Tongue (tissue), 2 donors: ENCODE data around the gene CRIP2. TPM values are rescaled to one million over a fixed set of nuclear protein-coding genes. Genes with fewer than 3 reads are reported as not detected.

Experiments used
- DNase-seq: peaks from one replicate; pipeline ENCODE4 v3.0.0-alpha.2; 2015
- total RNA-seq: library from RNA; depleted of rRNA; stranded (reverse); fragments of >200 nt; gene quantifications from one replicate; pipeline ENCODE4 v1.2.3, GENCODE V29; 2014

Gene CRIP2
- total RNA-seq, 1 donor from 2014 or later: 202 TPM

DNA sequence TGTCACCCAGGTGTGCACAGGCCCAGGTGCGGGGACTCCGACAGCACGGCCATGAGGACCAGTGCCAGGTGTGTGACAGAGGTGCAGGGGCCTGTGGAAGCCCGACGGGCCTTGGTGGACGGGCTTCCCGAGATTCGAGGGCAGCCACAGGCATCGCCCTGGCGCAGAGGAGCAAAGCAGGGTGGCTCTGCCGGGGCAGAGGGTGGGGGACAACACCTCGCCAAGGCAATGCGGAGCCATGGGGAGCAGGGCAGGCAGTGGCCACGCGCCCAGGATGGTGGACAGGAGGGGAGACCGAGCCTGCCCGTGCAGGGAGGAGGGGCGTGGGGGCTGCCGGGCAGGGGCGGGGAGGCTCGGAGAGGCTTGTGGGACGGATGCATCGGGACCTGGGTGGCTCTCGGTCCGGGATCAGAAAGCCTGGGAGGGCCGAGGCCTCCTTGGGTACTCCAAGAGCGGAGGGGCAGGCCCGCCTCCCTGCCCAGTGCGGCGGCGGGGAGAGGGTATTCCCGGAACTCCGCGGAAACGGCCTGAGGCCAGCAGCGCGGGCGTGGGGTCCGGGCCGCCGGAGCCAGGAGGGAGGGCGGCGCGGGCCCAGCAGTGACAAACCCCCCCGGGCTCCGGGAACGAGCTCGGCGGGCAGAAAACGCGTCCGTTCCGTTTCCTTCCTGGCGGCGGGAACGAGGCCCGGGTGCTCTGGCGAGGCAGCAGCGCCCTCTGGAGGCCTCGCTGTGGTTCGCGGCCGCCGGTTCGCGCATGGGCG, 53.4 kb downstream of the CRIP2 start:
- DNase-seq: peak; percentile 88

DNA sequence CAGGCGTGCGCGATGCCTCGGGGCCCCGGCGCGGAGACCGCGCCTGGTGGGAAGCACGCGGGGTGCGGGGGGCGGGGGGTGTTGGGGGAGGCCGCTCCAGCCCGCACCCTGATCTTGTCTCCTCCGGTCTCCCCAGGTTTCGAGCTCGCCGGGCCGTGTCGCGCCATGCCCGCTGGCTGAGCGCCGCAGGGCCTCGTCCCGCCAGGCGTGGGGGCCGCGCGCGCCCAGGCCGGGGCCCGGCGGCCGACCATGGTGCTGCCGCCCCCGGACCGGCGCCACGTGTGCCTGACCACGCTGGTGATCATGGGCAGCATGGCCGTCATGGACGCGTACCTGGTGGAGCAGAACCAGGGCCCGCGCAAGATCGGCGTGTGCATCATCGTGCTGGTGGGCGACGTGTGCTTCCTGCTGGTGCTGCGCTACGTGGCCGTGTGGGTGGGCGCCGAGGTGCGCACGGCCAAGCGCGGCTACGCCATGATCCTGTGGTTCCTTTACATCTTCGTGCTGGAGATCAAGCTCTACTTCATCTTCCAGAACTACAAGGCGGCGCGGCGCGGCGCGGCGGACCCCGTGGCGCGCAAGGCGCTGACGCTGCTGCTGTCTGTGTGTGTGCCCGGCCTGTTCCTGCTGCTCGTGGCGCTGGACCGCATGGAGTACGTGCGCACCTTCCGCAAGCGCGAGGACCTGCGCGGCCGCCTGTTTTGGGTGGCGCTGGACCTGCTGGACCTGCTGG, 54.1 kb downstream of the CRIP2 start:
- DNase-seq: no peak

DNA sequence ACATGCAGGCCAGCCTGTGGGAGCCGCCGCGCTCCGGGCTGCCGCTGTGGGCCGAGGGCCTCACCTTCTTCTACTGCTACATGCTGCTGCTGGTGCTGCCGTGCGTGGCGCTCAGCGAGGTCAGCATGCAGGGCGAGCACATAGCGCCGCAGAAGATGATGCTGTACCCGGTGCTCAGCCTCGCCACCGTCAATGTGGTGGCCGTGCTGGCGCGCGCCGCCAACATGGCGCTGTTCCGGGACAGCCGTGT, 54.6 kb downstream of the CRIP2 start:
- no peak for DNase-seq

Other genes with a start within 250 kb of the CRIP2 start
- 65.8 TPM for gene BTBD6, start 226.3 kb upstream of the CRIP2 start, total RNA-seq
- gene BRF1, start 173.8 kb upstream of the CRIP2 start, total RNA-seq: 59.8 TPM
- gene PACS2, start 160.1 kb upstream of the CRIP2 start, total RNA-seq: 84.8 TPM
- not detected for gene TEX22, start 76.3 kb upstream of the CRIP2 start, total RNA-seq
- 60.9 TPM for gene MTA1, start 55.0 kb upstream of the CRIP2 start, total RNA-seq
- gene CRIP1, start 12.1 kb downstream of the CRIP2 start, total RNA-seq: 49.3 TPM
- gene TEDC1, start 16.4 kb downstream of the CRIP2 start, total RNA-seq: 6.4 TPM
- 12.1 TPM for gene TMEM121, start 51.8 kb downstream of the CRIP2 start, total RNA-seq